Skeletal muscle tissue (tissue), 4 donors: ENCODE measurements around the gene USP44. TPM values are rescaled to one million over a fixed set of nuclear protein-coding genes. Genes with fewer than 3 reads are reported as not detected.

Experiments used
- H3K27ac ChIP-seq: one replicate; pipeline ENCODE4 v1.7.0; 2013; ENCODE audit warnings: mild to moderate bottlenecking, low read depth, low read length, inconsistent platforms
- H3K27me3 ChIP-seq, 3 donors: one replicate each; pipeline ENCODE4 v1.7.0; 2013; ENCODE audit warnings: low read length in 3 of 3; ENCODE audit not compliant: control insufficient read depth in 3 of 3, insufficient read depth in 3 of 3
- H3K36me3 ChIP-seq, 3 donors: one replicate each; pipeline ENCODE4 v1.7.0; 2013; ENCODE audit warnings: low read length in 3 of 3; ENCODE audit not compliant: control insufficient read depth in 3 of 3, insufficient read depth in 3 of 3
- H3K4me1 ChIP-seq, 3 donors: one replicate each; pipeline ENCODE4 v1.7.0; 2013; ENCODE audit warnings: low read length in 3 of 3, mild to moderate bottlenecking in 3 of 3; ENCODE audit not compliant: control insufficient read depth in 3 of 3, insufficient read depth in 3 of 3
- H3K4me3 ChIP-seq, 3 donors: one replicate each; pipeline ENCODE4 v1.7.0; 2013; ENCODE audit warnings: low read length in 3 of 3
- H3K9ac ChIP-seq, 3 donors: one replicate each; pipeline ENCODE4 v1.7.0; 2013; ENCODE audit warnings: low read length in 3 of 3, mild to moderate bottlenecking in 3 of 3, moderate library complexity in 2 of 3, low read depth in 1 of 3
- H3K9me3 ChIP-seq, 3 donors: one replicate each; pipeline ENCODE4 v1.7.0; 2013; ENCODE audit warnings: low read length in 3 of 3; ENCODE audit not compliant: control insufficient read depth in 3 of 3
- total RNA-seq: library from RNA; depleted of rRNA; stranded (reverse); fragments of >200 nt; gene quantifications from one replicate; pipeline ENCODE4 v1.2.3, GENCODE V29; 2014
- donor health status: Osteomylitis.

Gene USP44
- total RNA-seq, 1 donor from 2014 or later: 1.0 TPM

- Histone ChIP-seq H3K36me3 (no peaks in the 10 kb centered on the region), H3K4me3 (no peak overlapping the region), H3K4me1 (peaks cover 0 to 3% (median 0%) of the 10 kb centered on the region in 3 donors), H3K9ac (no peak overlapping the region), H3K27me3 (no peaks in the 10 kb centered on the region), H3K27ac (no peak overlapping the region), H3K9me3 (no peaks in the 10 kb centered on the region)
Observed at GRCh38 chr12:95538656-95539055, 12.6 kb downstream of the USP44 start.

GRCh38 chr12:95538006-95538405, 13.3 kb downstream of the USP44 start:
- no peaks in the 10 kb centered on the region for H3K36me3 ChIP-seq
- H3K27me3 ChIP-seq: no peaks in the 10 kb centered on the region
- no peak overlapping the region for H3K27ac ChIP-seq
- H3K4me3 ChIP-seq: no peak overlapping the region
- H3K9ac ChIP-seq: no peak overlapping the region
- H3K9me3 ChIP-seq: no peaks in the 10 kb centered on the region
- peaks cover 0 to 3% (median 0%) of the 10 kb centered on the region in 3 donors for H3K4me1 ChIP-seq

GRCh38 chr12:95533985-95534384, 17.3 kb downstream of the USP44 start:
- H3K4me3 ChIP-seq: no peak overlapping the region
- no peaks in the 10 kb centered on the region for H3K36me3 ChIP-seq
- H3K9ac ChIP-seq: no peak overlapping the region
- H3K27me3 ChIP-seq: no peaks in the 10 kb centered on the region
- H3K27ac ChIP-seq: no peak overlapping the region
- peaks cover 0 to 3% (median 0%) of the 10 kb centered on the region in 3 donors for H3K4me1 ChIP-seq
- no peaks in the 10 kb centered on the region for H3K9me3 ChIP-seq

GRCh38 chr12:95532851-95533250, 18.4 kb downstream of the USP44 start:
- H3K4me3 ChIP-seq: no peak overlapping the region
- H3K4me1 ChIP-seq: peaks cover 0 to 3% (median 0%) of the 10 kb centered on the region in 3 donors
- H3K9ac ChIP-seq: no peak overlapping the region
- H3K27me3 ChIP-seq: no peaks in the 10 kb centered on the region
- no peak overlapping the region for H3K27ac ChIP-seq
- H3K9me3 ChIP-seq: no peaks in the 10 kb centered on the region
- H3K36me3 ChIP-seq: no peaks in the 10 kb centered on the region

GRCh38 chr12:95529693-95530225, 21.5 kb downstream of the USP44 start:
- Histone ChIP-seq H3K36me3 (no peaks in the 10 kb centered on the region), H3K4me1 (peaks cover 0 to 3% (median 0%) of the 10 kb centered on the region in 3 donors), H3K27ac (no peak overlapping the region), H3K9ac (no peak overlapping the region), H3K27me3 (no peaks in the 10 kb centered on the region), H3K4me3 (no peak overlapping the region), H3K9me3 (no peaks in the 10 kb centered on the region)

GRCh38 chr12:95528431-95528830, 22.8 kb downstream of the USP44 start:
- H3K36me3 ChIP-seq: no peaks in the 10 kb centered on the region
- no peaks in the 10 kb centered on the region for H3K9me3 ChIP-seq
- no peak overlapping the region for H3K27ac ChIP-seq
- no peak overlapping the region for H3K4me3 ChIP-seq
- H3K4me1 ChIP-seq: no peaks in the 10 kb centered on the region
- no peaks in the 10 kb centered on the region for H3K27me3 ChIP-seq
- no peak overlapping the region for H3K9ac ChIP-seq

- H3K9me3 ChIP-seq: no peaks in the 10 kb centered on the region
- no peak overlapping the region for H3K9ac ChIP-seq
- no peak overlapping the region for H3K4me3 ChIP-seq
- H3K27me3 ChIP-seq: no peaks in the 10 kb centered on the region
- no peaks in the 10 kb centered on the region for H3K4me1 ChIP-seq
- H3K27ac ChIP-seq: no peak overlapping the region
- H3K36me3 ChIP-seq: no peaks in the 10 kb centered on the region
Observed at GRCh38 chr12:95522692-95523091, 28.6 kb downstream of the USP44 start.

- Histone ChIP-seq H3K36me3 (no peaks in the 10 kb centered on the region), H3K9ac (no peak overlapping the region), H3K27me3 (no peaks in the 10 kb centered on the region), H3K4me3 (no peak overlapping the region), H3K9me3 (no peaks in the 10 kb centered on the region), H3K27ac (no peak overlapping the region), H3K4me1 (no peaks in the 10 kb centered on the region)
Observed at GRCh38 chr12:95520816-95521215, 30.5 kb downstream of the USP44 start.

- peaks cover 2 to 11% (median 9%) of the 10 kb centered on the region in 3 donors for H3K36me3 ChIP-seq
- H3K4me1 ChIP-seq: no peaks in the 10 kb centered on the region
- H3K27me3 ChIP-seq: no peaks in the 10 kb centered on the region
- H3K27ac ChIP-seq: no peak overlapping the region
- H3K4me3 ChIP-seq: no peak overlapping the region
- no peak overlapping the region for H3K9ac ChIP-seq
- H3K9me3 ChIP-seq: no peaks in the 10 kb centered on the region
Observed at GRCh38 chr12:95518944-95519343, 32.3 kb downstream of the USP44 start.

GRCh38 chr12:95517246-95517645, 34.0 kb downstream of the USP44 start:
- H3K27me3 ChIP-seq: no peaks in the 10 kb centered on the region
- H3K4me1 ChIP-seq: no peaks in the 10 kb centered on the region
- no peak overlapping the region for H3K27ac ChIP-seq
- no peaks in the 10 kb centered on the region for H3K9me3 ChIP-seq
- peaks cover 15 to 27% (median 24%) of the 10 kb centered on the region in 3 donors for H3K36me3 ChIP-seq
- no peak overlapping the region for H3K9ac ChIP-seq
- H3K4me3 ChIP-seq: no peak overlapping the region
